CD4-positive, alpha-beta T cell treated with Interleukin-12 subunit alpha and Interleukin-12 subunit beta, for 1 hour (primary cell): ENCODE data around the gene SCNN1A.

ENCODE experiments used
- DNase-seq: peaks from one replicate; pipeline ENCODE4 v3.0.0-alpha.2; 2020

SCNN1A gene

DNA sequence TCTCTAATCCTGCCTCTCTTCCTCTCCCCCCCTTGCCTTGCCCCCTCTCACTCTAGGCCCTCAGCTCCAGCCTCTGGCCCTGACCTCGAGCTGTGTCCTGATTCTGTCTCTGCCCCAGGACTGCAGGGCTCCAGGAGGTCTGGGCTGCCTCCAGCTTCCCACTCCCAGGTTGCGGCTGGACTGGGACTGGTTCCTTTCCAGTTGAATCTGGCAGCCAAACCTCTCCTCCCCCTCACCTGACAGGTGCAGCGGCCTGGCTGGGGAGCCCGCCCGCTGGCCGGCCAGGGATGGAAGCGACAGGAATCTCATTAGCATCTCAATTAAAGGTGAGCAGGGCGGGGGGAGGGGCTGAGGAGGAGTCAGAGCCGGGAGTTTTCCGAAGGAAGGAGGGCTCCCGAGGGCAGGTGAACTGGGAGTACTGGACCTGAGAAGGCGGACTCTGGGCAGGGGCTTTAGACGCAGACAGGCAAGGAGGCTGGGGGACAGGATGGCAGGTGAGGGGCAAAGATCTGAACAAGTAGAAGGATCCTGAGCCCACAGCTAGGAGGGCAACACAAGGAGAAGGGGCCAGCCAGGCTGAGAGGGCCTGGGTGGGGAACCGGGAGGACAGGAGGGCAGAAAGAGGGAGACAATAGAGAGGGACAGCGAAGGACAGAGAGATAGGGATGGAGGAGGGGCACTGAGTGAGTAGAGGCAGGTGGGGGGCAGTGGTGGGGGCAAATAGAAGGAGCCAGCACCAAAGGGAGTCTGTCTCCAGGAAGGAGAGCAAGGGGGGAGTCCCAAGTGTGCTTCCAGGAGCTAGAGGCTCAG, at the start of gene SCNN1A:
TSS of gene SCNN1A (minus strand) at position 295 of the 810 bp plus-strand sequence. CDS start 780 bp downstream, outside the sequence.
- DNase-seq, result no peak

DNA sequence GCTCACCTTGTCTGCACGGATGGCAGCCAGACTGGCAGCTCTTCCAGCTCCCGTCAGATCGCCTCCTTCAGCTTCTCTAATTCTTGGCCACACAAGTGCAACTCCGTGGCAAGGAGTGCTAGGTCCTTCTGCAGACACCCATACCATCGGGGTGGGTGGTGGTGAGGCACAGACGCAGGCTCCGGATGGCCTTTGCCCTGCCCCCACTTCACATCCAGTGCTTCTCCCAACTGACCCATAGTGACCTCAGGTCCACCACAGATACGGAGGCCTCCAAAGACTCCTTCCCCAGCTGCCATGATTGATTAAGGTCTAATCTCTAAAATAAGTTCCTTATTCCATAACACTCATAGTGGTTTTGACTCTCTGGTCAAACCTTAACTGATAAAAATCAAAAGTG, 49.5 kb upstream of the SCNN1A start:
- DNase-seq, result no peak

DNA sequence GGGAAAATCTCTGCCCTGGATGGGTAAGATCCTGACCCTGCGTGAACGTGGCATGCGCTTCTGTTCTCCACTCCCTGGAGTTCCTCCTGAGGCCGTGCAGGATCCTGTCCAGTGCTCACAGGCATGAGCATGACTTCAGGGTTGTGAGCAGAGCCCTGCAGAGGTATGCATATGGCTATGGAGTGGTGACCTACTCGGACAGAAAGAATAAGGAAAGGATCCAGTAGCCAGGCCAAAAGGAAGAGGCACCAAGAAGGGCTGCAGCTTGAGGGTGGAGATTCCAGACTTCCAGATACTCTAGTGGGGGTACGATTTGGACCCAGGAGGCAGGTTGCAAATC, 48.6 kb upstream of the SCNN1A start:
- DNase-seq, result no peak

DNA sequence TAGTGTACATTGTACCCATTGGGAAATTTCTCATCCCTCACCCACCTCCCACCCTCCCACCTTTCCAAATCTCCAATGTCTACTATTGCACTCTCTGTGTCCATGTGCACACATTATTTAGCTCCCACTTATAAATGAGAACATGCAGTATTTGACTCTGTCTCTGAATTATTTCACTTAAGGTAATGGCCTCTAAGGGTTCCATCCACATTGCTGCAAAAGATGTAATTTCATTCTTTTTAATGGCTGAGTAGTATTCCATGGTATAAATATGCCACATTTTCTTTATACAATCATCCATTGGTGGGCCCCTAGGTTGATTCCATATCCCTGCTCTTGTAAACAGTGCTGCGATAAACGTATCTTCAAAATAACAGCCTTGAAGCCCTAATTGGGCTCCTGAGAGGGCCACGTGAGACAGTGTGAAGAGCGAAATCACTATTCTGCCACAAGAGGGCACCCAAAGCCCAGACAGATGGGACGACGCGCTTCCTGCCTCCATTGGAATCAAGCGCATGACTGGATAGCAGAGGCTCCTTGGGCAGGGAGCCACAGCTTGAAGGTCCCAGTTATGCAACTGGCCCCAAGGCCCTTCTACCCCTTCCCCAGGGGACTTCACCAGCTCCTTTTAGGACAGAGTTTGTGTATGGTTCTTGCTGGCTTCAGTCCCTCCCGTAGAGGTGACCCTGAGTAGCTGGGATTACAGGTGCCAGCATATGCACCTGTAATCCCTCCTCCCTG, 48.1 kb upstream of the SCNN1A start:
- DNase-seq, result peak; percentile 89

- no peak for DNase-seq
These were observed 45.0 kb upstream of the SCNN1A start for GRCh38 chr12:6420364-6420763.

- no peak for DNase-seq
These were observed 43.4 kb upstream of the SCNN1A start for GRCh38 chr12:6418796-6419195.

DNA sequence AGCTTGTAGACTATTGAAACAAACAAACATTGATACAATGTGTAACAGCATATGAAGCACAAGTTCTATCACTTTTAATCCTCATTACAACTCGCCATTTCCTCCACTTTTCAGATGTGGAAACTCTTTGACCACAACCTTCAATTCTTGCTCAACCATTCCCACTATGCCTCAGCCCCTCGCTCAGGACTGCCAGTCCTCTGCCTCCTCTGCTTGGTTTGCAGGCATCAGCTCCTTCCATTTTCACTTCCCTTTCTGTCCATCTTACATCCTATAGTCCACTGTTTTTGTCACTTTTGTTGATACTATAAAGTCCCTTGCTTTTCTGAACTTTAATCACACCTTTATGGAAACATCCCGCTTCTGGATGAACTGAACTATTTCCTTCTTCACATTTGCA, 41.2 kb upstream of the SCNN1A start:
- no peak for DNase-seq

GRCh38 chr12:6407236-6407954, 32.0 kb upstream of the SCNN1A start:
- no peak for DNase-seq

GRCh38 chr12:6405963-6406362, 30.6 kb upstream of the SCNN1A start:
- DNase-seq, result no peak

- DNase-seq, result no peak
These were observed 29.0 kb upstream of the SCNN1A start for GRCh38 chr12:6404390-6404789.

DNA sequence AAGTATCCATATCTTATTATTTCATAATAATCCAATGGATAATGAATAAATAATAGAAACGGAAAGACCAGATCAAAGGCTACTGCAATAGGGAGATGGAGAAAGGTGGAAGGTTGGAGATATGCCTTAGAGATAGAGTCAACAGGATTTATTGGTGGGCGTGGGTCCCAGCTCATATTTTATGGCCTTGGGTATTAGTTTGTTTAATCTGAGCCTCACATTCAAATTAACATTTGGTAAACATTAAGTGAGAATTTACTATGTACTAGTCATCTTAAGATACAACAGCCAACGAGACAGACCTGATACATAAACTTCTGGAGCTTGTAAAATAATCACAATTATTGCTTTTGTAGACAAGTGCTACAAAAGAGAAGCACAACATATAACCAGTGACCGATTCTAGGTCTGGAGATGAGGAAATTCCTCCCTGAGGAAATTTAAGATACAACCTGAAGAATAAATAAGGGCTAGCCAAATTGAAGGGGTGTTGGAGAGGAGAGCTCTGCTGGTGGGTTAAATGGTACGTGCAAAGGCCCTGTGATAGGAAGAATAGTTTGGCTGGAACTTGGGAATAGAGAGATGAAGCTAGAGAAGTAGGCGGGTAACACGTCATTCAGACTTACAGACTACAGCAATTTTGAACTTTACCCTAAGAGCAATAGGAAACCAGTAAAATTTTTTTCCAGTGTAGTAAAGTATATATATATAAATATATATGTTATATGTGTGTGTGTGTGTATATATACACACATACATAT, 24.7 kb upstream of the SCNN1A start:
- DNase-seq, result no peak

GRCh38 chr12:6396031-6396430, 20.7 kb upstream of the SCNN1A start:
- no peak for DNase-seq

GRCh38 chr12:6394398-6394797, 19.0 kb upstream of the SCNN1A start:
- no peak for DNase-seq

DNA sequence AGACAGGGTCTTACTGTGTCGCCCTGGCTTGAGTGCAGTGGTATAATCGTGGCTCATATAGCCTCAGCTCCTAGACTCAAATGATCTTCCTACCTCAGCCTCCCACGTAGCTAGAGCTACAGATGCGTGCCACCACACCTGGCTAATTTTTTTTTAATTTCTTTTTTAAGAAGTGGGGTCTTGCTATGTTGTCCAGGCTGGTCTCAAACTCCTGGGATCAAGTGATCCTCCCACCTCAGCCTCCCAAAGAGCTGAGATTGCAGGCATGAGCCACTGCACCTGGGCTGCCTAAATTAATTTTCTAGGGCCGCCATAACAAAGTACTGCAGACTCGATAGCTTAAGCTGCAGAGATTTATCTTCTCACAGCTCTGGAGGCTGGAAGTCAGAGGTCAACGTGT, 17.7 kb upstream of the SCNN1A start:
- no peak for DNase-seq

GRCh38 chr12:6392504-6392903, 17.1 kb upstream of the SCNN1A start:
- no peak for DNase-seq

- no peak for DNase-seq
These were observed 15.7 kb upstream of the SCNN1A start for GRCh38 chr12:6391013-6391412.

- no peak for DNase-seq
These were observed 14.9 kb upstream of the SCNN1A start for GRCh38 chr12:6390084-6390799.

GRCh38 chr12:6387541-6387940, 12.2 kb upstream of the SCNN1A start:
- DNase-seq, result no peak

GRCh38 chr12:6386491-6386890, 11.1 kb upstream of the SCNN1A start:
- no peak for DNase-seq

DNA sequence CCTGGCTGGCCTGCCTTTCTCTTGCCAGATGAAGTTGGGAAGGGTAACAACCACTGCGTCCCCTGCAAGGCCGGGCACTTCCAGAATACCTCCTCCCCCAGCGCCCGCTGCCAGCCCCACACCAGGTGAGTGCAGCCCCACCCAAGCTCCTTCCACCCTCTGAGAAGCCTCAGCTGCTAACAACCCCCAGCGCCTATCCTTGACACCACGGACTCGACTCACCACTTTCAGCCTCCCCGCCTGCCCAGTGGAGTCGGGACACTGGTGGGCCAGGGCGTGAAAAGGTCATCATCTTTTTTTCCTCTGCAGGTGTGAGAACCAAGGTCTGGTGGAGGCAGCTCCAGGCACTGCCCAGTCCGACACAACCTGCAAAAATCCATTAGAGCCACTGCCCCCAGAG, 10.7 kb upstream of the SCNN1A start:
- no peak for DNase-seq

DNA sequence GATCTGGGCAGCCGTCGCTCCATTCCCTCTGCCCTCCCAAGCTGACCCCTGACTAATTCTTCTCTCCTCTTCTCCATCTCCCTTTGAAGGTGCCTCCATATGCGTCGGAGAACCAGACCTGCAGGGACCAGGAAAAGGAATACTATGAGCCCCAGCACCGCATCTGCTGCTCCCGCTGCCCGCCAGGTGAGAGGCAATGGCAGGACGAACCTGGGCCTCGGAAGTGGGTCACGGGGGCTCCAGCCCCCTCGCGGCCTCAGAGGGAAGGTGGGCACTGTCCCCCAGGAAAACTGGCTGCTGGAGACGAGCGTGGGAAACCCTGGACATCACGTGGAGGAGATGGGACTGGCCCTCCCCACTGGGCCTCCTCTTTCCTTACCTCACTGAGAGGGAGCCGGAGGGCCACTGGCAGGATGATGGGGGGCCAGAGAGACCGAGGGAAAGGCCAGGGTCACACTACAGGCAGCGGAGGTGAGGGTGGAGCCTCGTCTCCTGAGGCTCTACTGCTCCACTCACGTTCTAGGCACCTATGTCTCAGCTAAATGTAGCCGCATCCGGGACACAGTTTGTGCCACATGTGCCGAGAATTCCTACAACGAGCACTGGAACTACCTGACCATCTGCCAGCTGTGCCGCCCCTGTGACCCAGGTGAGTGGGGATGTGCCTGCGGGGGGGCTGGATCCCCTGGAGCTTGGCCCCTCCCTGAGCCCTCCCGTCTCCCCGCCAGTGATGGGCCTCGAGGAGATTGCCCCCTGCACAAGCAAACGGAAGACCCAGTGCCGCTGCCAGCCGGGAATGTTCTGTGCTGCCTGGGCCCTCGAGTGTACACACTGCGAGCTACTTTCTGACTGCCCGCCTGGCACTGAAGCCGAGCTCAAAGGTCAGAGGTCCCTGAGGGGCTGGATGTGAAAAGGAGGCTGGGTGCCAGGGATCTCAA, 9.4 kb upstream of the SCNN1A start:
- no peak for DNase-seq
